Kidney (tissue), 14 donors: ENCODE data around the gene CLEC2B. TPM values are rescaled to one million over a fixed set of nuclear protein-coding genes. Genes with fewer than 3 reads are reported as not detected.

ENCODE experiments used
- DNase-seq, 5 donors: peaks; one replicate each; pipeline ENCODE4 v3.0.0-alpha.2; 2013 to 2020
- FAIRE-seq: peaks from 2 replicates; lab custom pipeline; 2012; peaks lifted over from hg19 to GRCh38; lab: Jason Lieb, UNC
- H3K27ac ChIP-seq, 2 donors: one replicate each; pipeline ENCODE4 v1.7.0; 2013; ENCODE audit warnings: low read depth in 2 of 2, low read length in 2 of 2, inconsistent platforms in 1 of 2
- H3K27me3 ChIP-seq: one replicate; pipeline ENCODE4 v1.7.1; 2013; ENCODE audit warnings: low read length, inconsistent platforms; ENCODE audit not compliant: control insufficient read depth, insufficient read depth
- H3K36me3 ChIP-seq, 3 donors: one replicate each; pipeline versions ENCODE4 v1.7.0 to v1.7.1; 2013; ENCODE audit warnings: low read length in 3 of 3, control low read depth in 1 of 3, inconsistent platforms in 1 of 3; ENCODE audit not compliant: insufficient read depth in 3 of 3, control insufficient read depth in 2 of 3
- H3K4me1 ChIP-seq, 3 donors: one replicate each; pipeline versions ENCODE4 v1.7.0 to v1.7.1; 2013; ENCODE audit warnings: low read length in 3 of 3, inconsistent platforms in 1 of 3, low read depth in 1 of 3; ENCODE audit not compliant: control insufficient read depth in 2 of 3, insufficient read depth in 2 of 3
- H3K4me3 ChIP-seq, 3 donors: one replicate each; pipeline versions ENCODE4 v1.7.0 to v1.8.1; 2013; ENCODE audit warnings: low read length in 3 of 3, control low read depth in 1 of 3, inconsistent platforms in 1 of 3
- H3K9ac ChIP-seq, 3 donors: one replicate each; pipeline versions ENCODE4 v1.7.0 to v1.7.1; 2013; ENCODE audit warnings: low read length in 3 of 3, control low read depth in 1 of 3, inconsistent platforms in 1 of 3
- H3K9me3 ChIP-seq, 3 donors: one replicate each; pipeline versions ENCODE4 v1.7.0 to v1.7.1; 2013; ENCODE audit warnings: low read length in 3 of 3, control low read depth in 1 of 3, inconsistent platforms in 1 of 3; ENCODE audit not compliant: control insufficient read depth in 2 of 3, insufficient read depth in 1 of 3
- intact Hi-C: fragments of 100-400 bp; cut with DNase I; formaldehyde crosslinking; loops from one replicate; pipeline ENCODE4 v1.11.1; 2022
- polyA plus RNA-seq: library from polyadenylated mRNA; stranded (reverse); fragments of 350-450 nt; fragmentation: Illumina TruSeq; extraction: RNeasy Lipid Tissue Mini Kit (QIAGEN cat#74804); gene quantifications from one replicate; pipeline ENCODE4 v1.2.3, GENCODE V29; 2014; ENCODE audit warnings: low read depth, low replicate concordance; ENCODE audit not compliant: insufficient read depth
- total RNA-seq: library from RNA; stranded (reverse); fragmentation: NEBNext Ultra II Directional; extraction: Animal tissue kit (Norgen Biotek cat#: 25700); gene quantifications from one replicate; pipeline ENCODE4 v1.2.1, GENCODE V29; 2021
- TF ChIP-seq, protein P1 (sequence below): IDR thresholded peaks from 3 replicates; pipeline ENCODE4 v1.5.1; 2012; ENCODE audit warnings: mild to moderate bottlenecking, moderate library complexity, borderline replicate concordance; ENCODE audit not compliant: insufficient read depth; ENCODE audit errors: extremely low read depth
- donor health status: control.
- donor health status: control.
- donor health status: control.
- donor health status: control.
- donor health status: control.
- donor health status: DM: yes; HTN: yes; CAD: no.
- donor health status: Normal renal cell carcinoma (clear cell type).

Gene CLEC2B
- total and polyA plus RNA-seq, 2 donors from 2014 or later: 7.0 to 11.8 TPM

GRCh38 chr12:9864913-9865675 is 4.1 kb downstream of the CLEC2B start:
- Histone ChIP-seq H3K9me3 (no peaks in the 10 kb centered on the region), H3K4me3 (peak overlapping the region in 2 of 3 donors; percentile 21 to 30), H3K27ac (no peak overlapping the region), H3K9ac (no peak overlapping the region), H3K27me3 (no peaks in the 10 kb centered on the region), H3K4me1 (no peaks in the 10 kb centered on the region), H3K36me3 (no peaks in the 10 kb centered on the region)
- intact Hi-C loops: no loop called here
- no peak for DNase-seq
- FAIRE-seq: no peak
- TF ChIP-seq, protein P1, sequence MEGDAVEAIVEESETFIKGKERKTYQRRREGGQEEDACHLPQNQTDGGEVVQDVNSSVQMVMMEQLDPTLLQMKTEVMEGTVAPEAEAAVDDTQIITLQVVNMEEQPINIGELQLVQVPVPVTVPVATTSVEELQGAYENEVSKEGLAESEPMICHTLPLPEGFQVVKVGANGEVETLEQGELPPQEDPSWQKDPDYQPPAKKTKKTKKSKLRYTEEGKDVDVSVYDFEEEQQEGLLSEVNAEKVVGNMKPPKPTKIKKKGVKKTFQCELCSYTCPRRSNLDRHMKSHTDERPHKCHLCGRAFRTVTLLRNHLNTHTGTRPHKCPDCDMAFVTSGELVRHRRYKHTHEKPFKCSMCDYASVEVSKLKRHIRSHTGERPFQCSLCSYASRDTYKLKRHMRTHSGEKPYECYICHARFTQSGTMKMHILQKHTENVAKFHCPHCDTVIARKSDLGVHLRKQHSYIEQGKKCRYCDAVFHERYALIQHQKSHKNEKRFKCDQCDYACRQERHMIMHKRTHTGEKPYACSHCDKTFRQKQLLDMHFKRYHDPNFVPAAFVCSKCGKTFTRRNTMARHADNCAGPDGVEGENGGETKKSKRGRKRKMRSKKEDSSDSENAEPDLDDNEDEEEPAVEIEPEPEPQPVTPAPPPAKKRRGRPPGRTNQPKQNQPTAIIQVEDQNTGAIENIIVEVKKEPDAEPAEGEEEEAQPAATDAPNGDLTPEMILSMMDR: no peak

DNA sequence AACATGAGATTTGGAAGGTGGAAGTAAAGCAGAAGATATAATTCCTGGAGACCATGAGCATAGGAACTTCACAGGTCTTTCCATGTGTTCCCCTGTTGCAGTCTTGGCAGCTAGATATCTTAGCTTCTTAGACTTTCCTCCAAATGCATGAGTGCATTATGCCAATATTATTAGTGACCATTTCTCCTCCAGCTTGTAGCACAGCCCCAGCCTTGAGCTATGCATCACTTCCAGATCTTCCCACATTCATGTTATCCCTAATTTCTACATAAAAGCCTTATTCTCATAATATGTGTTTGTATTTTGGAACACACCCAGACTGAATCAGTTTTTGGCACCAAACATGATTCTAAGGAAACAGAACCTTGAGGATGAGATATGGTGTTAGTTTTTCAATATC is 11.0 kb downstream of the CLEC2B start:
- H3K27ac ChIP-seq: no peak overlapping the region
- TF ChIP-seq, protein P1: no peak
- no peaks in the 10 kb centered on the region for H3K4me1 ChIP-seq
- H3K9me3 ChIP-seq: no peaks in the 10 kb centered on the region
- H3K9ac ChIP-seq: no peak overlapping the region
- FAIRE-seq: no peak
- H3K36me3 ChIP-seq: no peaks in the 10 kb centered on the region
- H3K27me3 ChIP-seq: no peaks in the 10 kb centered on the region
- intact Hi-C loops: no loop called here
- no peak overlapping the region for H3K4me3 ChIP-seq
- no peak for DNase-seq

DNA sequence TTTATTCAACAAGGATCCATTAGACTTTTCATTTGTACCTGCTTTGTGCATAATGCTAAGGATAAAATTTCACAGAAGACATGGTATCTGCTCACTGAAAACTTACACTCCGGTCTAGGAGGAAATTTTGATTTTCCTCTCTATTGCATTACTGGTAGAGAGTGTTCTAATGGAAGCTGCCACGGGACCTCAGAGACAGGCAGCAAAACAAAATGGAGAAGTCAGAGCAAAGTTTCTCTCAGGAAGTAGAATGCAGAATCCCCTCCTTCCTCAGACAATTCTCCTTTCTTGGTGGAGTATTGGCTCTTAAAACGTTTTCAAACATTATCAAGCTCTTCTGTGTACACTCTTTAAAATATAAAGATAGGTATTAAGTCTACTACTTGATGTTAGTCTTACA is 12.3 kb downstream of the CLEC2B start:
- H3K4me3 ChIP-seq: no peak overlapping the region
- no peak for DNase-seq
- H3K4me1 ChIP-seq: no peaks in the 10 kb centered on the region
- no peaks in the 10 kb centered on the region for H3K27me3 ChIP-seq
- TF ChIP-seq, protein P1: no peak
- H3K27ac ChIP-seq: no peak overlapping the region
- no peaks in the 10 kb centered on the region for H3K9me3 ChIP-seq
- no peaks in the 10 kb centered on the region for H3K36me3 ChIP-seq
- no peak for FAIRE-seq
- intact Hi-C loops: no loop called here
- H3K9ac ChIP-seq: no peak overlapping the region
